Astrocyte (in vitro differentiated cells and primary cell): Measurements from ENCODE around the gene CCNF. TPM values are rescaled to one million over a fixed set of nuclear protein-coding genes. Genes with fewer than 3 reads are reported as not detected.
"Not testable (repeated sequence)": the region's sequence is repeated elsewhere in the genome, so short reads cannot be mapped to it uniquely, and the experiment has no call there.

Experiments used
- DNase-seq: peaks from one replicate; pipeline ENCODE4 v3.0.0-alpha.2; 2010; ENCODE audit warnings: low read depth
- FAIRE-seq: peaks from 2 replicates; lab custom pipeline; 2011; peaks lifted over from hg19 to GRCh38; lab: Jason Lieb, UNC
- H2AFZ ChIP-seq: 2 replicates; pipeline ENCODE4 v1.6.0; 2012; ENCODE audit warnings: low read depth, low read length, inconsistent platforms
- H3K27ac ChIP-seq: 2 replicates; pipeline ENCODE4 v1.5.1; 2011; ENCODE audit warnings: low read depth, low read length, inconsistent platforms
- H3K27me3 ChIP-seq: 2 replicates; pipeline ENCODE4 v1.6.0; 2011; ENCODE audit warnings: low read length, inconsistent platforms; ENCODE audit not compliant: insufficient read depth
- H3K36me3 ChIP-seq: 2 replicates; pipeline ENCODE4 v1.5.1; 2011; ENCODE audit warnings: low read length, inconsistent platforms; ENCODE audit not compliant: insufficient read depth
- H3K4me1 ChIP-seq: 2 replicates; pipeline ENCODE4 v1.5.1; 2011; ENCODE audit warnings: low read length, inconsistent platforms; ENCODE audit not compliant: insufficient read depth
- H3K4me2 ChIP-seq: 2 replicates; pipeline ENCODE4 v1.6.0; 2012; ENCODE audit warnings: low read length, inconsistent platforms
- H3K4me3 ChIP-seq: 2 replicates; pipeline ENCODE4 v1.5.1; 2011; ENCODE audit warnings: low read depth, mild to moderate bottlenecking, low read length, inconsistent platforms; ENCODE audit not compliant: insufficient read depth
- H3K79me2 ChIP-seq: 2 replicates; pipeline ENCODE4 v1.6.0; 2012; ENCODE audit warnings: mild to moderate bottlenecking, low read length, inconsistent platforms; ENCODE audit not compliant: insufficient read depth
- H3K9ac ChIP-seq: 2 replicates; pipeline ENCODE4 v1.6.0; 2012; ENCODE audit warnings: mild to moderate bottlenecking, low read length, inconsistent platforms
- H3K9me3 ChIP-seq: 2 replicates; pipeline ENCODE4 v1.5.1; 2012; ENCODE audit warnings: low read depth, mild to moderate bottlenecking, low read length, inconsistent platforms; ENCODE audit not compliant: insufficient read depth
- H4K20me1 ChIP-seq: 2 replicates; pipeline ENCODE4 v1.6.0; 2012; ENCODE audit warnings: low read length, inconsistent platforms; ENCODE audit not compliant: insufficient read depth
- H3K27ac Mint-ChIP-seq: one replicate; pipeline ENCODE4 v1.8.0; 2021; ENCODE audit warnings: mild to moderate bottlenecking, mixed read lengths; ENCODE audit not compliant: unreplicated experiment
- H3K27me3 Mint-ChIP-seq: one replicate; pipeline ENCODE4 v1.8.0; 2021; ENCODE audit warnings: low read depth, mixed read lengths; ENCODE audit not compliant: unreplicated experiment
- H3K36me3 Mint-ChIP-seq: one replicate; pipeline ENCODE4 v1.8.0; 2021; ENCODE audit warnings: low read depth, mixed read lengths; ENCODE audit not compliant: unreplicated experiment
- H3K4me1 Mint-ChIP-seq: one replicate; pipeline ENCODE4 v1.8.0; 2021; ENCODE audit warnings: low read depth, mixed read lengths; ENCODE audit not compliant: unreplicated experiment
- H3K4me3 Mint-ChIP-seq: one replicate; pipeline ENCODE4 v1.8.0; 2021; ENCODE audit warnings: mild to moderate bottlenecking, moderate library complexity, mixed read lengths; ENCODE audit not compliant: unreplicated experiment
- H3K9me3 Mint-ChIP-seq: one replicate; pipeline ENCODE4 v1.8.0; 2021; ENCODE audit warnings: mild to moderate bottlenecking, mixed read lengths; ENCODE audit not compliant: unreplicated experiment
- EZH2 ChIP-seq: IDR thresholded peaks from 2 replicates; pipeline ENCODE4 v1.6.1; 2012; ENCODE audit warnings: mild to moderate bottlenecking, low read length, inconsistent platforms; ENCODE audit not compliant: insufficient read depth
- total RNA-seq: library from RNA; stranded (reverse); gene quantifications from 2 replicates; pipeline ENCODE4 v1.2.1, GENCODE V29; 2021
- TF ChIP-seq, protein P1 (sequence below): IDR thresholded peaks from 2 replicates; pipeline ENCODE4 v1.5.1; 2011; ENCODE audit warnings: low read depth, mild to moderate bottlenecking, inconsistent platforms, low read length, moderate library complexity; ENCODE audit not compliant: insufficient read depth

Gene CCNF
- total RNA-seq, 1 donor from 2014 or later = 6.4 TPM

DNA sequence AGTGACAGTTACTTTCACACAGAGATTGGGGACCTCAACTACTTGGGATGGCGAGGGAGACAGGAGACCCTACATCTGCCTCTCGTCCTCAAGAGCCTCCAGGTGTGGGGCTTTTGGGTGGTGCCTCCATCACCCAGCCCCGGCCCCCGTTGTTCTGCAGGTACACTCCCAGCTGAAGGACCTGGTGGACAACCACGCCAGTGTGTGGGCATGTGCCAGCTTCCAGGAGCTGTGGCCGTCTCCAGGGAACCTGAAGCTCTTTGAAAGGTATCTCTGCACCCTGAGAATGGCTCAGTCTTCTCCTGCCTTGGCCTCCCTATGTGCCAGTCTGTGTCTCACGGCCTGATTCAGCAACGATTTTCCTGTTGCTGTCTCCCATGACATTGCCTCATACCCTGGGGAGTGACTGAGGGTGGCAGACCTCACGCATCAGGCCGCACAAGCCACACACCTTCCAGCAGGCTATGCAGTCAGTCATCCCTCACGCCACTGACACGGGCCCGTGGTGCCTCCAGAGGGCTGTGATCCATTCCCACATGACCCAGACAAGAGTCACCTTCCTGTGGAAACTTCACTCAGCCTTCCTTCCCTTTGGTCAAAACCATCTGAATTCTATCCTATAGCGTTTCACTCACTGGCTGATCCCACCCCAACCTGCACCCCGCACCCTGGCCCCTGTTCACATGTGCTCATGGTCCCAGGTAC is 3.7 kb downstream of the CCNF start:
- DNase-seq (no peak), FAIRE-seq (no peak)
- no peaks in the 10 kb centered on the region for H3K9me3 Mint-ChIP-seq
- H3K4me1 Mint-ChIP-seq = peaks cover 6% of the 10 kb centered on the region
- no peaks in the 10 kb centered on the region for H3K9me3 ChIP-seq
- H2AFZ ChIP-seq = no peak overlapping the region
- H3K4me3 ChIP-seq = no peak overlapping the region
- TF ChIP-seq EZH2 = no peak
- TF ChIP-seq, protein P1, sequence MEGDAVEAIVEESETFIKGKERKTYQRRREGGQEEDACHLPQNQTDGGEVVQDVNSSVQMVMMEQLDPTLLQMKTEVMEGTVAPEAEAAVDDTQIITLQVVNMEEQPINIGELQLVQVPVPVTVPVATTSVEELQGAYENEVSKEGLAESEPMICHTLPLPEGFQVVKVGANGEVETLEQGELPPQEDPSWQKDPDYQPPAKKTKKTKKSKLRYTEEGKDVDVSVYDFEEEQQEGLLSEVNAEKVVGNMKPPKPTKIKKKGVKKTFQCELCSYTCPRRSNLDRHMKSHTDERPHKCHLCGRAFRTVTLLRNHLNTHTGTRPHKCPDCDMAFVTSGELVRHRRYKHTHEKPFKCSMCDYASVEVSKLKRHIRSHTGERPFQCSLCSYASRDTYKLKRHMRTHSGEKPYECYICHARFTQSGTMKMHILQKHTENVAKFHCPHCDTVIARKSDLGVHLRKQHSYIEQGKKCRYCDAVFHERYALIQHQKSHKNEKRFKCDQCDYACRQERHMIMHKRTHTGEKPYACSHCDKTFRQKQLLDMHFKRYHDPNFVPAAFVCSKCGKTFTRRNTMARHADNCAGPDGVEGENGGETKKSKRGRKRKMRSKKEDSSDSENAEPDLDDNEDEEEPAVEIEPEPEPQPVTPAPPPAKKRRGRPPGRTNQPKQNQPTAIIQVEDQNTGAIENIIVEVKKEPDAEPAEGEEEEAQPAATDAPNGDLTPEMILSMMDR = no peak
- no peak overlapping the region for H3K27ac ChIP-seq
- no peak overlapping the region for H3K27ac Mint-ChIP-seq
- H3K4me1 ChIP-seq = peaks cover 11% of the 10 kb centered on the region
- peaks cover 10% of the 10 kb centered on the region for H3K36me3 ChIP-seq
- H3K9ac ChIP-seq = no peak overlapping the region
- H3K4me2 ChIP-seq = no peak overlapping the region
- H3K36me3 Mint-ChIP-seq = peaks cover 10% of the 10 kb centered on the region
- H4K20me1 ChIP-seq = peaks cover 21% of the 10 kb centered on the region
- H3K27me3 Mint-ChIP-seq = no peaks in the 10 kb centered on the region
- H3K4me3 Mint-ChIP-seq = no peak overlapping the region
- H3K79me2 ChIP-seq = peaks cover 51% of the 10 kb centered on the region
- H3K27me3 ChIP-seq = no peaks in the 10 kb centered on the region

GRCh38 chr16:2435236-2435635 is 6.0 kb downstream of the CCNF start:
- not testable (repeated sequence) for H3K27ac Mint-ChIP-seq, H3K27me3 Mint-ChIP-seq, H3K4me2 ChIP-seq, FAIRE-seq, H3K4me3 Mint-ChIP-seq, H3K4me1 ChIP-seq, H3K9ac ChIP-seq, H3K9me3 Mint-ChIP-seq, H2AFZ ChIP-seq, H3K27me3 ChIP-seq, H3K4me3 ChIP-seq, H3K27ac ChIP-seq, H3K9me3 ChIP-seq, DNase-seq, H3K4me1 Mint-ChIP-seq
- Histone ChIP-seq H3K36me3 (peaks cover 10% of the 10 kb centered on the region), H3K79me2 (peaks cover 42% of the 10 kb centered on the region), H4K20me1 (peaks cover 16% of the 10 kb centered on the region)
- peaks cover 21% of the 10 kb centered on the region for H3K36me3 Mint-ChIP-seq

GRCh38 chr16:2436110-2436509 is 6.9 kb downstream of the CCNF start:
- Mint-ChIP-seq H3K4me1 (no peaks in the 10 kb centered on the region), H3K27ac (no peak overlapping the region), H3K9me3 (no peaks in the 10 kb centered on the region), H3K27me3 (no peaks in the 10 kb centered on the region), H3K4me3 (no peak overlapping the region), H3K36me3 (peaks cover 21% of the 10 kb centered on the region)
- H3K9me3 ChIP-seq = no peaks in the 10 kb centered on the region
- no peak for DNase-seq
- H3K4me3 ChIP-seq = no peak overlapping the region
- H2AFZ ChIP-seq = no peak overlapping the region
- peaks cover 33% of the 10 kb centered on the region for H3K79me2 ChIP-seq
- H3K36me3 ChIP-seq = peaks cover 12% of the 10 kb centered on the region
- FAIRE-seq = no peak
- no peak for TF ChIP-seq EZH2
- TF ChIP-seq, protein P1 = no peak
- no peaks in the 10 kb centered on the region for H3K27me3 ChIP-seq
- no peak overlapping the region for H3K27ac ChIP-seq
- peaks cover under 1% of the 10 kb centered on the region for H3K4me1 ChIP-seq
- H4K20me1 ChIP-seq = peaks cover 13% of the 10 kb centered on the region
- no peak overlapping the region for H3K9ac ChIP-seq
- no peak overlapping the region for H3K4me2 ChIP-seq
